Measurements from ENCODE around the gene METTL21C.

Gene METTL21C

DNA sequence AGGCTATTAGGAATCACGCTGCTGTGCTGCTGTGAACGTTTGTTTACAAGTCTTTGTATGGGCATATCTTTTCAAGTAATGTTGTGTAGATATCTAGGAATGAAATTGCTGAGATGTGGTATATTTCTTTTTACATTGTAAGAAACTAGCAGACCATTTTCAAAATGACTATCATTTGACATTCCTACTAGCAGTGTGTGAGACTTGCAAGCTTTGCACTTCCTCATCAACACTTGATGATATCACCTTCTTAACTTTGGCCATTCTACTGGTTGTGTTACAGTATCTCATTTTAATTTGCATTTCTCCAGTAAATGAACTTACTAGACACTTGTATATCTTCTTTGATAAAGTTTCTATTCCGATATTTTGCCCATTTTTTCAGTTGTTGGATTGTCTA lies 12.1 kb downstream of the METTL21C start:
- in situ Hi-C loops (cut with MboI; ENCODE audit: low pct_unique_long_range_greater_than_20kb, low sequenced_read_pairs, unreplicated experiment), result no loop called here
- no peak for DNase-seq (ENCODE audit: low spot score)
- no peak for TF ChIP-seq CTCF (IDR thresholded peaks at IDR 0.05; ENCODE audit: extremely low read depth, insufficient read depth, missing control alignments)

DNA sequence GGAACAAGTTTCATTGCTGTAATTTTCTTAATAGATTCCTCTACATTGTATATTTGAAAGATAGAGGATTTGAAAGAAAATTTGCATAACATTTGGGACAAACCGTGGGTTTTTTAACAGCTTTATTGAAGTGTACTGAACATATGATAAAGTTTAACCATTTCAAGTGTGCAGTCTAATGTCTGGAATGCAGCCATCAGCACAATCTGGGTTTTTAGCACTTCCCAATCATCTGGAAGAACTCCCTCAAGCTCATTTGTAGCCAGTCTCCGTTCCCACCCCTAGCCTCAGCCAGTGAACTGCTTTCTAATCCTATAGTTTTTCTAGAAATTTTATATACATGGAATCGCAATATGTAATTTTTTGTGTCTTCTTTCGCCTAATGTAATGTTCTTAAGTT lies 12.6 kb downstream of the METTL21C start:
- DNase-seq (ENCODE audit: low spot score), result no peak
- TF ChIP-seq CTCF (IDR thresholded peaks at IDR 0.05; ENCODE audit: extremely low read depth, insufficient read depth, missing control alignments), result no peak

GRCh38 chr13:102680842-102681740 lies 13.8 kb downstream of the METTL21C start:
- in situ Hi-C loops (cut with MboI; ENCODE audit: low pct_unique_long_range_greater_than_20kb, low sequenced_read_pairs, unreplicated experiment), result no loop called here
- TF ChIP-seq CTCF (IDR thresholded peaks at IDR 0.05; ENCODE audit: extremely low read depth, insufficient read depth, missing control alignments), result no peak
- no peak for DNase-seq (ENCODE audit: low spot score)

More for the DNA sequence above, 12.6 kb downstream of the METTL21C start:
- in situ Hi-C loops (cut with MboI; ENCODE audit: low pct_unique_long_range_greater_than_20kb, low sequenced_read_pairs, unreplicated experiment), result no loop called here

- DNase-seq (ENCODE audit: low spot score), result no peak
- TF ChIP-seq CTCF (IDR thresholded peaks at IDR 0.05; ENCODE audit: extremely low read depth, insufficient read depth, missing control alignments), result no peak
- in situ Hi-C loops (cut with MboI; ENCODE audit: low pct_unique_long_range_greater_than_20kb, low sequenced_read_pairs, unreplicated experiment), result no loop called here
Observed at GRCh38 chr13:102680133-102680717, 14.6 kb downstream of the METTL21C start.

DNA sequence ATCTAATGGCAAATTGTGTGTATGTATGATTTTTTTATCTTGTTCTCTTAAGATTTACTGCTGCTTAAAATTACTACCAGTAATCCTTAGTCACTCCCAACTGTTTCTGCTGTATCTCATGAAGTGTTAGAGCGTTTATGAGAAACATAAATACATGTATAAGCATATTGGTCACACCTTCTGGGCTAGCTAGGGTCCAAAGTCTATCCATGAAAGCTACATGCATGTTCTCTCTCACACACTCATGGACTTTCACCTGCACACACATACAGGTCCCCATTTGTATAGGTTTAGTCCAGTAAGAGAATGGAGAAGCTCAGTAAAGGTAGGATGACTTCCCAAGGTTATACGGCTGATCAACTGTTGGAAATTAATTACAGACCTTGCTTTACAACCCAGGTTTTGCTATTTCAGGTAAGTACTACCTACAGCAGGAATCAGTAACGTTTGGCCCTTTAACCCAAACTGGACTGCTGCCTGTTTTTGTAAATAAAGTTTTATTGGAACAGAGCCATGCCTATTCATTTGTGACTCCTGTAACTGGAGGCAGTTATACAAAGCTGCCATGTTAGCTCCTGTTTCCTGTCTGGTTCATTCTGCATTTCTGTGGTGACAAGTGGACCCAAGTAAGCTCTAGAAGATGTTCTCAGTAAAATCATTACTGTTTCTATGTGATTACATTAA lies 15.3 kb downstream of the METTL21C start:
- TF ChIP-seq CTCF (IDR thresholded peaks at IDR 0.05; ENCODE audit: extremely low read depth, insufficient read depth, missing control alignments), result no peak
- no peak for DNase-seq (ENCODE audit: low spot score)
- in situ Hi-C loops (cut with MboI; ENCODE audit: low pct_unique_long_range_greater_than_20kb, low sequenced_read_pairs, unreplicated experiment), result no loop called here

DNA sequence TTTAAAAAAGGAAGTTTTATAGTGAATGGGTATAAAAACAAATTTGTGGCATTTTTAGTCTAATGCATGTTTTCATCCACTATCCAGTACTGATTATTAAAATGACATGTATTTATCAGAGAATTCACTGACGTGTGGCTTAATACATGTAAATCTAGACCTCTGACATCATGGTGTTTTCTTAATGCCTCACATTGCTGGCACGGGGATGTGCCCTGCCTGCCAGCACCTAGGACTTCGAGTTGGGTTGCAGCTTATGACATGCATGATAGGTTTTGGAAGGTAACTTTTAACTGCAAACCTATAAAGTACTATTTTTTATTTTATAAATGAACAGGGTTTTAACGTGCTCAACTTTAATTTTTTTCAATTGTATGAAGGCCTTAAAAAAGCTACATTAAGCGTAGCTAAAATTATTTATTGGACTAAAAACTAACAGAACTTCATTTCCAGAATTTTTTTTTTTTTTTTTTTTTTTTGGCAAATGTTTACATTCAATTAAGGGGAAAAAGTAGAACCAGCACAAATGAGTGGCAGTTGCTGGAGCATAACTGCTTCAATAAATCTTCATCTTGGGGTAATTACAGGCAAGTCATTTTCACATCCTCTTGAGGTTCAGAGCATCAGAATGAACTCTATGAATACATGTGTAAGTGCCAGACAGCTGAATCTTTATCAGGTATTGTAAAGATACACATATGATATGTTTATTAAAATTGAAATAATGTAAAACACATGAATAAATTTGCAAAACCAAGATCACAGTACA lies 16.3 kb downstream of the METTL21C start:
- in situ Hi-C loops (cut with MboI; ENCODE audit: low pct_unique_long_range_greater_than_20kb, low sequenced_read_pairs, unreplicated experiment), result no loop called here
- no peak for DNase-seq (ENCODE audit: low spot score)
- TF ChIP-seq CTCF (IDR thresholded peaks at IDR 0.05; ENCODE audit: extremely low read depth, insufficient read depth, missing control alignments), result no peak

Measured in GM13977 (cell line).